PC-9 (cell line): Measurements from ENCODE around the gene AMPD2.

ENCODE experiments used
- EZH2 ChIP-seq: fragments of 200-600 bp; sonication (generic); IDR thresholded peaks from 2 replicates; pipeline ENCODE4 v1.8.0; 2017; ENCODE audit warnings: antibody characterized with exemption, low read depth
- TF ChIP-seq, protein P1 (sequence below): fragments of 200-600 bp; sonication (generic); conservative IDR thresholded peaks from 2 replicates; pipeline ENCODE4 v1.6.1; 2017; ENCODE audit warnings: mixed run types, antibody characterized with exemption, mild to moderate bottlenecking, moderate library complexity

DNA sequence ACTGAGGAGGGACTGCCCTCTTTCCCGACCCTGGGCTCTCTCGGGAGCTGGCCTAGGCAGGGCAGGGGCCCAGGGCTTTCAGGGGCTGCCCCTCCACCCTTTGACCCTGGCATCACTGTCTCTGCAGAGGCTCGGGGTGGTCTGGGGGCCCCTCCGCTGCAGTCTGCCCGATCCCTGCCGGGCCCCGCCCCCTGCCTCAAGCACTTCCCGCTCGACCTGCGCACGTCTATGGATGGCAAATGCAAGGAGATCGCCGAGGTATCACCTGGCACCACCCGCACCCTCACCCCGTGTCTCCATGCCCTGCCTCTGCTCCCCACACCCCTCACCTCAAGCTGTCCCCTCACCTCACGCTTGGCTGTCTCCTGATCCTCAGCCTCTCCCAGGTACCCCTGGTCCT lies 5.5 kb downstream of the AMPD2 start:
- TF ChIP-seq, protein P1, sequence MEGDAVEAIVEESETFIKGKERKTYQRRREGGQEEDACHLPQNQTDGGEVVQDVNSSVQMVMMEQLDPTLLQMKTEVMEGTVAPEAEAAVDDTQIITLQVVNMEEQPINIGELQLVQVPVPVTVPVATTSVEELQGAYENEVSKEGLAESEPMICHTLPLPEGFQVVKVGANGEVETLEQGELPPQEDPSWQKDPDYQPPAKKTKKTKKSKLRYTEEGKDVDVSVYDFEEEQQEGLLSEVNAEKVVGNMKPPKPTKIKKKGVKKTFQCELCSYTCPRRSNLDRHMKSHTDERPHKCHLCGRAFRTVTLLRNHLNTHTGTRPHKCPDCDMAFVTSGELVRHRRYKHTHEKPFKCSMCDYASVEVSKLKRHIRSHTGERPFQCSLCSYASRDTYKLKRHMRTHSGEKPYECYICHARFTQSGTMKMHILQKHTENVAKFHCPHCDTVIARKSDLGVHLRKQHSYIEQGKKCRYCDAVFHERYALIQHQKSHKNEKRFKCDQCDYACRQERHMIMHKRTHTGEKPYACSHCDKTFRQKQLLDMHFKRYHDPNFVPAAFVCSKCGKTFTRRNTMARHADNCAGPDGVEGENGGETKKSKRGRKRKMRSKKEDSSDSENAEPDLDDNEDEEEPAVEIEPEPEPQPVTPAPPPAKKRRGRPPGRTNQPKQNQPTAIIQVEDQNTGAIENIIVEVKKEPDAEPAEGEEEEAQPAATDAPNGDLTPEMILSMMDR = no peak
- TF ChIP-seq EZH2 = no peak
